ENCODE data around the gene RAPGEF1. TPM values are rescaled to one million over a fixed set of nuclear protein-coding genes. Genes with fewer than 3 reads are reported as not detected.

Gene RAPGEF1
- polyA plus RNA-seq, 1 donor from 2014 or later = 23.6 TPM

GRCh38 chr9:131666774-131667173, 73.1 kb downstream of the RAPGEF1 start:
- peaks cover 7% of the 10 kb centered on the region for H3K79me2 ChIP-seq (replicated peaks; ENCODE audit: insufficient read depth, low read length)
- no peak for TF ChIP-seq EZH2 (IDR thresholded peaks at IDR 0.05; ENCODE audit: borderline replicate concordance, insufficient read depth, low read length, poor library complexity, severe bottlenecking)
- no peak for TF ChIP-seq EP300 (conservative IDR thresholded peaks at IDR 0.05; ENCODE audit: poor library complexity, severe bottlenecking)
- no peak for TF ChIP-seq POLR2AphosphoS5 (IDR thresholded peaks at IDR 0.05)
- no peak for TF ChIP-seq CTCF (IDR thresholded peaks at IDR 0.05; ENCODE audit: poor library complexity, severe bottlenecking)
- no peak for TF ChIP-seq TAF1 (IDR thresholded peaks at IDR 0.05; ENCODE audit: low read depth)
- no peaks in the 10 kb centered on the region for H3K36me3 ChIP-seq (ENCODE audit: insufficient read depth, low read length)
- H3K27me3 ChIP-seq (ENCODE audit: insufficient read depth, low read depth, low read length) = no peaks in the 10 kb centered on the region
- H3F3A ChIP-seq (ENCODE audit: insufficient read depth, low read length, poor library complexity, severe bottlenecking) = no peaks in the 10 kb centered on the region
- H3K27ac ChIP-seq (ENCODE audit: low read length) = no peak overlapping the region
- no peaks in the 10 kb centered on the region for H3K9me2 ChIP-seq (ENCODE audit: insufficient read depth, low read length)
- H4K20me1 ChIP-seq (ENCODE audit: insufficient read depth) = no peaks in the 10 kb centered on the region
- H2AFZ ChIP-seq (ENCODE audit: low read depth, low read length) = no peak overlapping the region
- H3K4me2 ChIP-seq (ENCODE audit: low read length) = no peak overlapping the region
- no peak overlapping the region for H3K9ac ChIP-seq (ENCODE audit: low read length)
- no peaks in the 10 kb centered on the region for H3K9me3 ChIP-seq (ENCODE audit: low read length)
- H3K4me3 ChIP-seq (ENCODE audit: low read length) = no peak overlapping the region

GRCh38 chr9:131666029-131666428, 73.8 kb downstream of the RAPGEF1 start:
- H3K79me2 ChIP-seq (replicated peaks; ENCODE audit: insufficient read depth, low read length) = peaks cover 7% of the 10 kb centered on the region

More at GRCh38 chr9:131666029-131666428, 73.8 kb downstream of the RAPGEF1 start:
- H3K9ac ChIP-seq (ENCODE audit: low read length) = no peak overlapping the region
- no peak overlapping the region for H3K4me2 ChIP-seq (ENCODE audit: low read length)
- no peaks in the 10 kb centered on the region for H4K20me1 ChIP-seq (ENCODE audit: insufficient read depth)
- H3K9me3 ChIP-seq (ENCODE audit: low read length) = no peaks in the 10 kb centered on the region
- H3K9me2 ChIP-seq (ENCODE audit: insufficient read depth, low read length) = no peaks in the 10 kb centered on the region
- no peak overlapping the region for H3K27ac ChIP-seq (ENCODE audit: low read length)
- H3K4me3 ChIP-seq (ENCODE audit: low read length) = no peak overlapping the region
- H3K36me3 ChIP-seq (ENCODE audit: insufficient read depth, low read length) = no peaks in the 10 kb centered on the region
- TF ChIP-seq REST (IDR thresholded peaks at IDR 0.05; ENCODE audit: borderline replicate concordance) (no peak), MXI1 (conservative IDR thresholded peaks at IDR 0.05; ENCODE audit: poor library complexity, severe bottlenecking) (no peak), SMC3 (conservative IDR thresholded peaks at IDR 0.05; ENCODE audit: poor library complexity) (no peak), EP300 (conservative IDR thresholded peaks at IDR 0.05; ENCODE audit: poor library complexity, severe bottlenecking) (no peak), CTCF (IDR thresholded peaks at IDR 0.05; ENCODE audit: poor library complexity, severe bottlenecking) (no peak), RAD21 (conservative IDR thresholded peaks at IDR 0.05) (no peak), TAF1 (IDR thresholded peaks at IDR 0.05; ENCODE audit: low read depth) (no peak), POLR2AphosphoS5 (IDR thresholded peaks at IDR 0.05) (no peak), EZH2 (IDR thresholded peaks at IDR 0.05; ENCODE audit: borderline replicate concordance, insufficient read depth, low read length, poor library complexity, severe bottlenecking) (no peak)
- no peak overlapping the region for H2AFZ ChIP-seq (ENCODE audit: low read depth, low read length)
- H3K27me3 ChIP-seq (ENCODE audit: insufficient read depth, low read depth, low read length) = no peaks in the 10 kb centered on the region
- H3F3A ChIP-seq (ENCODE audit: insufficient read depth, low read length, poor library complexity, severe bottlenecking) = no peaks in the 10 kb centered on the region
